HEK293T (cell line): ENCODE results near the gene UBA1.

Source experiments
- BHLHE40 ChIP-seq: fragments of 450-650 bp; IDR thresholded peaks from 2 replicates; pipeline ENCODE4 v1.6.1; 2016; ENCODE audit warnings: mild to moderate bottlenecking, moderate library complexity, borderline replicate concordance
- FOXA1 ChIP-seq: fragments of 450-650 bp; IDR thresholded peaks from 2 replicates; pipeline ENCODE4 v1.6.1; 2016; ENCODE audit warnings: mild to moderate bottlenecking
- FOXM1 ChIP-seq: fragments of 450-650 bp; IDR thresholded peaks from 2 replicates; pipeline ENCODE4 v1.6.1; 2017; ENCODE audit warnings: mild to moderate bottlenecking, borderline replicate concordance
- SP1 ChIP-seq: fragments of 450-650 bp; IDR thresholded peaks from 2 replicates; pipeline ENCODE4 v1.6.1; 2017
- SUZ12 ChIP-seq: fragments of 450-650 bp; IDR thresholded peaks from 2 replicates; pipeline ENCODE4 v1.6.1; 2016; ENCODE audit warnings: mild to moderate bottlenecking

DNA sequence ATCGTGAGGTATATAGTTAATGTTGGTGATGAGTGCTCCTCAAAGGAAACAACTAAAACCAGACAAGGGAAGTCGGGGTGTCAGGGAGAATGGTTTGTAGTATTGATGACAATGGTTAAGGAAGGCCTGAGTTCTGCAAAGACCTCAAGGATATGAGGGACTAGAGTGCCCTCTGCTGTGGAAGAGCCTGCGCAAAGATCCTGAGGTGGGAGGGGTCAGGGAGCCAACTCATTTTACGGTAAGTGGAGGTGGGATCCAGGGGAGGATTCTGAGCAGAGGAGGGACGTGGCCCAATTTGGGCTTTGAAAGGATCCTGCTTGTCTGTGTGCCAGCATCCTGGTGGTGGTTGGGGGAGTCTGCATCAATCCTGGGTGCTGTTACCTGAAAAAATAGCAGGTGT, 11.3 kb downstream of the UBA1 start:
- no peak for TF ChIP-seq BHLHE40
- TF ChIP-seq FOXA1: no peak
- TF ChIP-seq SUZ12: no peak
- TF ChIP-seq SP1: no peak
- TF ChIP-seq FOXM1: no peak
